ENCODE measurements around the gene ICA1L. TPM values are rescaled to one million over a fixed set of nuclear protein-coding genes. Genes with fewer than 3 reads are reported as not detected.

ICA1L gene
- total RNA-seq, 1 experiment from 2014 or later, result 4.5 TPM

DNA sequence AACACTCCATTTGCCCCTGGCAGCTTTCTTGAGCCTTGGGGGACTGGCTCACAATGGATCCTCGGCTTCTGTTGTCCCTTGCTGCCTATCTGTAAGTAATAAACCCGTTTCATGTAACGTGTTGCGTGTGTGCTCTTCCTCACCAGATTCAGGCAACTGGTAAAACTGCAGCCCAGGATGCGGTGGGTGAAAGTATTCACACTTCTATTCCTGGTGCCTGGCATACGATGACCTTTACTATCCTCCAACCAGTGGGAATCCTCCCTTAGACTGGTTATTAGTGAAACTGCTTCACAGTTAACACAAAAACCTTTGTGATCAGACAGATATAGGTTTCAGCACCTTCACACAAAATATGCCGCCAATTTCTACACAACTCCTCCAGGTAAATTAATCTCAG lies 13.6 kb upstream of the ICA1L start:
- no peak overlapping the region for H3K56ac ChIP-seq (ENCODE audit: insufficient read length, low read depth, low read length)
- H2BK12ac ChIP-seq (ENCODE audit: insufficient read length, low read depth, low read length), result no peak overlapping the region
- TF ChIP-seq, protein P1, sequence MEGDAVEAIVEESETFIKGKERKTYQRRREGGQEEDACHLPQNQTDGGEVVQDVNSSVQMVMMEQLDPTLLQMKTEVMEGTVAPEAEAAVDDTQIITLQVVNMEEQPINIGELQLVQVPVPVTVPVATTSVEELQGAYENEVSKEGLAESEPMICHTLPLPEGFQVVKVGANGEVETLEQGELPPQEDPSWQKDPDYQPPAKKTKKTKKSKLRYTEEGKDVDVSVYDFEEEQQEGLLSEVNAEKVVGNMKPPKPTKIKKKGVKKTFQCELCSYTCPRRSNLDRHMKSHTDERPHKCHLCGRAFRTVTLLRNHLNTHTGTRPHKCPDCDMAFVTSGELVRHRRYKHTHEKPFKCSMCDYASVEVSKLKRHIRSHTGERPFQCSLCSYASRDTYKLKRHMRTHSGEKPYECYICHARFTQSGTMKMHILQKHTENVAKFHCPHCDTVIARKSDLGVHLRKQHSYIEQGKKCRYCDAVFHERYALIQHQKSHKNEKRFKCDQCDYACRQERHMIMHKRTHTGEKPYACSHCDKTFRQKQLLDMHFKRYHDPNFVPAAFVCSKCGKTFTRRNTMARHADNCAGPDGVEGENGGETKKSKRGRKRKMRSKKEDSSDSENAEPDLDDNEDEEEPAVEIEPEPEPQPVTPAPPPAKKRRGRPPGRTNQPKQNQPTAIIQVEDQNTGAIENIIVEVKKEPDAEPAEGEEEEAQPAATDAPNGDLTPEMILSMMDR (conservative IDR thresholded peaks at IDR 0.05), result no peak

More for the DNA sequence above, 13.6 kb upstream of the ICA1L start:
- no peaks in the 10 kb centered on the region for H3K27me3 ChIP-seq (ENCODE audit: insufficient read depth, low read length)
- H2AFZ ChIP-seq (ENCODE audit: low read length), result no peak overlapping the region
- H3K18ac ChIP-seq (ENCODE audit: insufficient read length, low read depth, low read length), result no peak overlapping the region
- H3K23ac ChIP-seq (ENCODE audit: insufficient read length, low read depth, low read length), result no peak overlapping the region
- no peaks in the 10 kb centered on the region for H4K20me1 ChIP-seq (ENCODE audit: control insufficient read depth, insufficient read depth, insufficient read length)
- H4K5ac ChIP-seq (ENCODE audit: insufficient read length, low read depth, low read length), result no peak overlapping the region
- no peaks in the 10 kb centered on the region for H3K9me3 Mint-ChIP-seq
- H3K14ac ChIP-seq (ENCODE audit: insufficient read depth, low read length), result no peak overlapping the region
- H4K8ac ChIP-seq (replicated peaks; ENCODE audit: insufficient read length, low read depth, low read length), result no peak overlapping the region
- H3K4me1 Mint-ChIP-seq, result no peaks in the 10 kb centered on the region
- H3K9me3 ChIP-seq (ENCODE audit: control insufficient read depth, low read depth, low read length), result no peaks in the 10 kb centered on the region
- H2AK5ac ChIP-seq (ENCODE audit: insufficient read length, low read length), result no peak overlapping the region
- no peak overlapping the region for H2BK120ac ChIP-seq (ENCODE audit: low read depth, low read length, poor library complexity, severe bottlenecking)
- DNase-seq, result no peak
- H4K91ac ChIP-seq (ENCODE audit: insufficient read length, low read depth, low read length), result no peak overlapping the region
- peaks cover 48 to 82% (median 72%) of the 10 kb centered on the region in 3 experiments for H3K36me3 Mint-ChIP-seq (ENCODE audit: insufficient read depth in 1 of 3, low read depth in 3 of 3)
- no peak overlapping the region for H3K4ac ChIP-seq (ENCODE audit: low read depth, low read length)
- H2BK5ac ChIP-seq (ENCODE audit: insufficient read length, low read length), result no peak overlapping the region
- H3K23me2 ChIP-seq (ENCODE audit: insufficient read length, low read depth, low read length, poor library complexity, severe bottlenecking), result peaks cover 2% of the 10 kb centered on the region
- H2BK15ac ChIP-seq (ENCODE audit: low read depth, low read length), result no peak overlapping the region
- H3K9ac ChIP-seq (ENCODE audit: extremely low read depth, insufficient read length, low read length), result no peak overlapping the region
- H3K79me2 ChIP-seq (ENCODE audit: insufficient read depth, low read length), result no peaks in the 10 kb centered on the region
- H3K4me2 ChIP-seq (ENCODE audit: insufficient read depth, insufficient read length, low read length), result no peak overlapping the region
- no peaks in the 10 kb centered on the region for H3K4me1 ChIP-seq (ENCODE audit: insufficient read depth, low read length)
- no peaks in the 10 kb centered on the region for H3K27me3 Mint-ChIP-seq (ENCODE audit: low read depth)
- H3K4me3 Mint-ChIP-seq, result no peak overlapping the region
- WGBS (ENCODE audit: extremely low coverage, insufficient read length, low lambda C conversion rate), result no CpG with 5 or more reads among the region's 7 CpGs
- no peak overlapping the region; a peak in 1 of 7 replicates for H3K27ac Mint-ChIP-seq
- no peak overlapping the region for H3T11ph ChIP-seq (ENCODE audit: low read length)
- H3K27ac ChIP-seq (ENCODE audit: insufficient read length, low read depth, low read length), result no peak overlapping the region
- no peaks in the 10 kb centered on the region for H3K79me1 ChIP-seq (ENCODE audit: insufficient read depth, low read depth, low read length, poor library complexity, severe bottlenecking)
- no peak overlapping the region for H2BK20ac ChIP-seq (ENCODE audit: low read depth, low read length, poor library complexity, severe bottlenecking)
